ENCODE measurements around the gene PDSS2. TPM values are rescaled to one million over a fixed set of nuclear protein-coding genes. Genes with fewer than 3 reads are reported as not detected.
A peak's percentile ranks its signal among the peaks of the same experiment; 100 is the strongest.

PDSS2 gene
- polyA plus RNA-seq, 4 donors: 6.5 to 14.8 (median 11.6) TPM

DNA sequence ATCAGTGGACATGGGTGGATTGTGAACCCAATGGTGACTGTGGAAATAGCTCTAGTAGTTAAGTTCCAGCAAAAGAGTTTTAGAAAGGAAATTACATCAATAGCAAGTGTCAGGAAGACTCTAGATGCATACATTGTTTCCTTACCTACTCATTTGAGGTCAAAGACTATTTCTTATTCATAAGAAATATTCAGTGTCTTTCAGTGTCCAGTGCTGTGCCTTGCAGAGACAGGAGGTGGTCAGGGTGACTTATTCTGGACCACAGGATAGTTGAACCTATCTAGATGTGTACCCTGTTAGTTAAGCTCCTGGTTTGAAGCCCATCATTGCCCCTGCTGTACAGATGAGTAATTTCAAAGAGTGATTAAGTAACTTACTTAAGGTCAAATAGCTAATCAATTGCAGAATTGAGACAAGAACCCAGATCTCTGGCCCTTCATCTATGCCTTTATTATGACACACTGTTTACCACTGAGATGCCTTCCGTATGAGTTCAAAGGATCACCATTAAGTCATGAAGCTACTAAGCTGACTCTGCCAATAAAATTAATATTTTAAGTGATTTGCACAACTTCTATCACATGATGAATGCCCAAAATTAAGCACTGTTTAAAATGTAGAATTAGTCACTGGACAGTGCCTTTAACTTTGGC is 136.1 kb downstream of the PDSS2 start:
- peaks cover 0 to 2% (median 0%) of the 10 kb centered on the region in 3 donors for H3K36me3 ChIP-seq (ENCODE audit: control insufficient read depth in 3 of 3, insufficient read depth in 2 of 3, low read depth in 1 of 3, low read length in 3 of 3)
- DNase-seq (no peak), FAIRE-seq (no peak)
- WGBS, 3 donors: 74 to 81% (median 75%) methylated on average over 1 of the region's 1 CpG
- H3K4me3 ChIP-seq (ENCODE audit: low read depth in 1 of 3, low read length in 3 of 3): no peak overlapping the region
- H3K9me3 ChIP-seq (ENCODE audit: control insufficient read depth in 2 of 2, insufficient read depth in 1 of 2, low read depth in 1 of 2, low read length in 1 of 2): no peaks in the 10 kb centered on the region
- no peaks in the 10 kb centered on the region for H3K4me1 ChIP-seq (ENCODE audit: control insufficient read depth in 3 of 3, insufficient read depth in 2 of 3, low read depth in 1 of 3, low read length in 2 of 3)
- no peaks in the 10 kb centered on the region for H3K27me3 ChIP-seq (ENCODE audit: control insufficient read depth in 3 of 3, insufficient read depth in 3 of 3, low read length in 3 of 3)
- H3K27ac ChIP-seq (ENCODE audit: low read depth in 1 of 3, low read length in 2 of 3): no peak overlapping the region

DNA sequence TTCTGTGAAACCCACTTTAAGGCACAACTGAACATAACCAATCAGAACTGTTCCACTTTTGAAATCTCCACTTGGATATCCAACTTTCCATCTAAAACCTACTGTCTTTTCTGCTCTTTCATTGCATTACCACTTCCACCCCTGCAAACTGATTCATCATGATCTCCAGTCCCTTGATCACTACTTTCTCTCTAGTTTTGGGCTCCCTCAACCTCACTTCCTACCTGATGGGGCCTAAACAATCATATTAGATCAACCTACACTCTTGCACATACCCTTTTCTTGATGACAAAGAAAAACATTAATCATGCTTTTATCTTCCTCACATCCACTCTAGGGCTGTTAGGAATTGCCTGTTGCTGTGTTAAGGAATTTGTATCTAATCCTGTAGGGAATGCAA is 137.6 kb downstream of the PDSS2 start:
- H3K4me3 ChIP-seq (ENCODE audit: low read depth in 1 of 3, low read length in 3 of 3): no peak overlapping the region
- DNase-seq (no peak), FAIRE-seq (no peak)
- H3K9me3 ChIP-seq (ENCODE audit: control insufficient read depth in 2 of 2, insufficient read depth in 1 of 2, low read depth in 1 of 2, low read length in 1 of 2): no peaks in the 10 kb centered on the region
- H3K27me3 ChIP-seq (ENCODE audit: control insufficient read depth in 3 of 3, insufficient read depth in 3 of 3, low read length in 3 of 3): no peaks in the 10 kb centered on the region
- H3K4me1 ChIP-seq (ENCODE audit: control insufficient read depth in 3 of 3, insufficient read depth in 2 of 3, low read depth in 1 of 3, low read length in 2 of 3): no peaks in the 10 kb centered on the region
- H3K27ac ChIP-seq (ENCODE audit: low read depth in 1 of 3, low read length in 2 of 3): no peak overlapping the region
- peaks cover 0 to 2% (median 0%) of the 10 kb centered on the region in 3 donors for H3K36me3 ChIP-seq (ENCODE audit: control insufficient read depth in 3 of 3, insufficient read depth in 2 of 3, low read depth in 1 of 3, low read length in 3 of 3)

DNA sequence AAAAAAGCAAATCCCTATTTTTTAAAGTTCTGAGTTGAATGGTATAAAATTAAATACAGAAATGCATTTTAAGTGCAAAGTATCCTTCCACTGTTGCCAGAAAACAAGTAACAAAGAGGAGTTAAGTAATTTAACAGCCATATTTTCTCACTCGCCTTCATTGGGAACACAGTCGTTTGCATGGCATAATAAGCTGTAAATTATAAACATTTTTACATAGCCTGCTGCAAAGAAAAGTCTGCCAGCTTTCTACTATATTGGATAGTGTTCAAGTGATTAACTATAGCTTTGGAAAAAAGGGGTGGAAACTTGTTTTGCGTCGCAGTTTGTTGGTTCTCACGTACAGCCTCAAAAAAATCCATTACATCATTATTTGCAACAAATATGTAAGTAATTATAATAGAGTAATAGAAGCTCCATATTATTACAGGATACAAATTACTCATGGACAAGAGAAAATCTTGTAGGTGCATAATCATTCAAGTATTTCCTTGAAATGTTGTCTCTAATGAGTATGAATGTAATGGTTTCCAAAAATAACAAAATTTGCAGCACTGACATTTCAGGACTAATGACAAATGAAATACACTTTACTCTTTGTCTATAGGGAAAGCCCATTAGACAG is 139.3 kb downstream of the PDSS2 start:
- Histone ChIP-seq H3K4me1 (ENCODE audit: control insufficient read depth in 3 of 3, insufficient read depth in 2 of 3, low read depth in 1 of 3, low read length in 2 of 3) (no peaks in the 10 kb centered on the region), H3K27ac (ENCODE audit: low read depth in 1 of 3, low read length in 2 of 3) (no peak overlapping the region), H3K4me3 (ENCODE audit: low read depth in 1 of 3, low read length in 3 of 3) (no peak overlapping the region), H3K27me3 (ENCODE audit: control insufficient read depth in 3 of 3, insufficient read depth in 3 of 3, low read length in 3 of 3) (no peaks in the 10 kb centered on the region), H3K9me3 (ENCODE audit: control insufficient read depth in 2 of 2, insufficient read depth in 1 of 2, low read depth in 1 of 2, low read length in 1 of 2) (no peaks in the 10 kb centered on the region), H3K36me3 (ENCODE audit: control insufficient read depth in 3 of 3, insufficient read depth in 2 of 3, low read depth in 1 of 3, low read length in 3 of 3) (no peaks in the 10 kb centered on the region)
- no peak for DNase-seq
- 63 to 89% (median 83%) methylated on average over 5 of the region's 5 CpGs for WGBS, 3 donors
- FAIRE-seq: no peak

DNA sequence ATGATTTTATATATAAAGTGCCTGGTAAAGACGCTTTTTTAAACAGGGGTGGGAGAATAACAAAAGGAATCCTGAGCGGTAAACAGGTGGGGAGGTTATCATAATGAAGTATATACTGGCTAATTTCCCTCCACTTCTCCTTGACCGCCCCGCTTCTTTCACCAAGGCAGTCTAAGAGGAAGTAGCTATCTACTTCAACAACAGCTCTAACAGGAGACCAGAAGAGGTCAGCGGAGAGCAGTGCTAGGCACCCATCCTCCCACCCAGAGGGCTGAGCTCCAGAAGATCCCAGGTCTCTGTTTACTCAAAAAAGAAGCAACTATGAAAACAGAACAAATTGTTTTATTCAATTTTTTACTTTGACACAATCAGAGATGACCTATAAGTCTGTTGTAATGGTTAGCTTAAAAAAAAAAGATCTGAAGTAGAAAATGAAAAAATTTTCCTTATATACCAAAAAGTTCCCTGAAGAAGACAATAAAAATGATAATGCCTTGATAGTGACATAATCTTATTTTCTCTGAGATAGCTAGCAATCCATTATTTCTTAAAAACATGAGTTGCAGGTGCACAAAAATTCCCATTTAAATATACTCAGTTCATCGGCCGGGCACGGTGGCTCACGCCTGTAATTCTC is 141.1 kb downstream of the PDSS2 start:
- DNase-seq (peak; percentile 60 to 65), FAIRE-seq (no peak)
- Histone ChIP-seq H3K4me1 (ENCODE audit: control insufficient read depth in 3 of 3, insufficient read depth in 2 of 3, low read depth in 1 of 3, low read length in 2 of 3) (no peaks in the 10 kb centered on the region), H3K27me3 (ENCODE audit: control insufficient read depth in 3 of 3, insufficient read depth in 3 of 3, low read length in 3 of 3) (no peaks in the 10 kb centered on the region), H3K4me3 (ENCODE audit: low read depth in 1 of 3, low read length in 3 of 3) (no peak overlapping the region), H3K36me3 (ENCODE audit: control insufficient read depth in 3 of 3, insufficient read depth in 2 of 3, low read depth in 1 of 3, low read length in 3 of 3) (peaks cover 0 to 2% (median 0%) of the 10 kb centered on the region in 3 donors), H3K27ac (ENCODE audit: low read depth in 1 of 3, low read length in 2 of 3) (no peak overlapping the region), H3K9me3 (ENCODE audit: control insufficient read depth in 2 of 2, insufficient read depth in 1 of 2, low read depth in 1 of 2, low read length in 1 of 2) (no peaks in the 10 kb centered on the region)
- WGBS, 3 donors: 53 to 60% (median 57%) methylated on average over 9 of the region's 9 CpGs

DNA sequence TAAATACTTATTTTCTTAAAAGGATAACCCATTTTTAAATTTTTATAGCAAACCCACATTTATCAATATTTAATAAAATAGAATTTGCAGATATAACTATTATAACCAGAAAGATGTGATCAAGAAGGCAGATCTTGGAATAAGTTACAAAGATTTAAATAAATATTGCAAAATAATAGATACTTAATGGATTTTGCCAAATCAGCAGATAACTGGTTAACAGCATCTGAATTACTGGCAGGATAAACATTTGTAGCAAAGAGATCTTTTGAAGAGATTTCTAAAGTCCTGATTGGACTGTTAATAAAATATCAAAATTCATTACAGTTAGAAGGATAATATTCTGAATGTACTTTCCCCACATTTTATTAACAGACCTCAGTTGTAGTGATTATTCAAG is 144.2 kb downstream of the PDSS2 start:
- DNase-seq (no peak), FAIRE-seq (no peak)
- H3K36me3 ChIP-seq (ENCODE audit: control insufficient read depth in 3 of 3, insufficient read depth in 2 of 3, low read depth in 1 of 3, low read length in 3 of 3): peaks cover 0 to 2% (median 0%) of the 10 kb centered on the region in 3 donors
- H3K4me3 ChIP-seq (ENCODE audit: low read depth in 1 of 3, low read length in 3 of 3): no peak overlapping the region
- no peaks in the 10 kb centered on the region for H3K27me3 ChIP-seq (ENCODE audit: control insufficient read depth in 3 of 3, insufficient read depth in 3 of 3, low read length in 3 of 3)
- no peak overlapping the region for H3K27ac ChIP-seq (ENCODE audit: low read depth in 1 of 3, low read length in 2 of 3)
- no peaks in the 10 kb centered on the region for H3K9me3 ChIP-seq (ENCODE audit: control insufficient read depth in 2 of 2, insufficient read depth in 1 of 2, low read depth in 1 of 2, low read length in 1 of 2)
- no peaks in the 10 kb centered on the region for H3K4me1 ChIP-seq (ENCODE audit: control insufficient read depth in 3 of 3, insufficient read depth in 2 of 3, low read depth in 1 of 3, low read length in 2 of 3)

DNA sequence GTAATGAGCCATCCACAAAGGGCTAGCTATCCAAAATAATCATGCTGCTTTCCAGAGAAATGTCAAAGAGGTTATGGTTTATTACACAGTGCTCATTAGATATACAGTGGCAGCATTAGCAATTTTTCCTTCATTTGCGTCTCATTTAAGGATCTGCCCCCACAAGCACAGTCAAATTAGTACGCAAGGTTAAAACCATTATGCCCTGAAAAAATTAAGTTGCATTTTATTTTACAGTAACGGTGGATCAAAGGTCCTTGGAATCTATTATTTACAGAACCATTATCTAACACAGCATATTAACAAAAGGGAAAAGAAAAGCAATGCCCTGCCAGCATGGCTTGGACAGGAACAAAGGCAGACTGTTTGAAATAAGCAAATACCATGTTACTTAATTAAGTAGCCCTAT is 144.8 kb downstream of the PDSS2 start:
- no peak overlapping the region for H3K27ac ChIP-seq (ENCODE audit: low read depth in 1 of 3, low read length in 2 of 3)
- H3K4me3 ChIP-seq (ENCODE audit: low read depth in 1 of 3, low read length in 3 of 3): no peak overlapping the region
- DNase-seq: no peak
- H3K4me1 ChIP-seq (ENCODE audit: control insufficient read depth in 3 of 3, insufficient read depth in 2 of 3, low read depth in 1 of 3, low read length in 2 of 3): no peaks in the 10 kb centered on the region
- FAIRE-seq: no peak
- H3K36me3 ChIP-seq (ENCODE audit: control insufficient read depth in 3 of 3, insufficient read depth in 2 of 3, low read depth in 1 of 3, low read length in 3 of 3): peaks cover 0 to 2% (median 0%) of the 10 kb centered on the region in 3 donors
- no peaks in the 10 kb centered on the region for H3K27me3 ChIP-seq (ENCODE audit: control insufficient read depth in 3 of 3, insufficient read depth in 3 of 3, low read length in 3 of 3)
- WGBS, 3 donors: 10 to 61% (median 30%) methylated on average over 3 of the region's 3 CpGs
- no peaks in the 10 kb centered on the region for H3K9me3 ChIP-seq (ENCODE audit: control insufficient read depth in 2 of 2, insufficient read depth in 1 of 2, low read depth in 1 of 2, low read length in 1 of 2)

DNA sequence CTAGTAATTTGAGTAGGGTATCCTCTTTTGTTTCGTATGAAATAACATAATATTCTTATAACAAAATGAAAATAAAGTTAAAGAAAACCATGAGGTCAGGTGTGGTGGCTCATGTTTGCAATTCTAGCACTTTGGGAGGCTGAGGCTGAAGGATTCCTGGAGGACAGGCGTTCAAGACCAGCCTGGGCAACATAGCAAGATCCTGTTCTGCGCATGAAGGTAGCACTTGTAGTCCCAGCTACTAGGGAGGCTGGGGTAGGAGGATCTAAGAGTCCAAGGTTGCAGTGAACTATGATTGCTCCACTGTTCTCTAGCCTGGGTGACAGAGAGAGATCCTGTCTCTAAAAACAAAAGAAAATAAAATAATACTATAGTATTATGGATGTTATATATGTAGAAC is 145.6 kb downstream of the PDSS2 start:
- no peak for FAIRE-seq
- Histone ChIP-seq H3K27ac (ENCODE audit: low read depth in 1 of 3, low read length in 2 of 3) (no peak overlapping the region), H3K9me3 (ENCODE audit: control insufficient read depth in 2 of 2, insufficient read depth in 1 of 2, low read depth in 1 of 2, low read length in 1 of 2) (no peaks in the 10 kb centered on the region), H3K27me3 (ENCODE audit: control insufficient read depth in 3 of 3, insufficient read depth in 3 of 3, low read length in 3 of 3) (no peaks in the 10 kb centered on the region), H3K36me3 (ENCODE audit: control insufficient read depth in 3 of 3, insufficient read depth in 2 of 3, low read depth in 1 of 3, low read length in 3 of 3) (peaks cover 0 to 2% (median 0%) of the 10 kb centered on the region in 3 donors), H3K4me1 (ENCODE audit: control insufficient read depth in 3 of 3, insufficient read depth in 2 of 3, low read depth in 1 of 3, low read length in 2 of 3) (no peaks in the 10 kb centered on the region), H3K4me3 (ENCODE audit: low read depth in 1 of 3, low read length in 3 of 3) (no peak overlapping the region)
- DNase-seq: no peak
- 89 to 97% (median 90%) methylated on average over 3 of the region's 3 CpGs for WGBS, 3 donors

DNA sequence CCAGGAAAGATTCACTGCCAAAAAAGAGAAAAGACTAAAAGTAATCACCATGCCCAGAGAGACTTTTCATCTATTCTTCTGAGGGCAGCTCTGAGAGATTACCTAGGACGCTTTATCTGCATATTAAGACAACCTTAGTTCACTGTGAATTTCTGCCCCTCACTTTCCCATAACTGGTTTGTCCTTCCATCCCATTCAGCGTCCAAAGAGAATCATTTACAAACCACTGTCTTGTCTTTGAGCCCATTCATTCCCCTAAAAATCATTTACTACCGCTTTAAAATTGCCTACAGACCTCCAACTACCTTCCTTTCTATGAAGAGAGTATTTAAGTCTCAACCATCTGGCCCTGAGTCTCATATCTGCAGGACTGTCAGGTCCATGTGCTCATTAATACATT is 149.0 kb downstream of the PDSS2 start:
- H3K4me1 ChIP-seq (ENCODE audit: control insufficient read depth in 3 of 3, insufficient read depth in 2 of 3, low read depth in 1 of 3, low read length in 2 of 3): no peaks in the 10 kb centered on the region
- no peak overlapping the region for H3K27ac ChIP-seq (ENCODE audit: low read depth in 1 of 3, low read length in 2 of 3)
- H3K27me3 ChIP-seq (ENCODE audit: control insufficient read depth in 3 of 3, insufficient read depth in 3 of 3, low read length in 3 of 3): no peaks in the 10 kb centered on the region
- H3K9me3 ChIP-seq (ENCODE audit: control insufficient read depth in 2 of 2, insufficient read depth in 1 of 2, low read depth in 1 of 2, low read length in 1 of 2): no peaks in the 10 kb centered on the region
- no peak for DNase-seq
- no peak for FAIRE-seq
- peaks cover 0 to 5% (median 0%) of the 10 kb centered on the region in 3 donors for H3K36me3 ChIP-seq (ENCODE audit: control insufficient read depth in 3 of 3, insufficient read depth in 2 of 3, low read depth in 1 of 3, low read length in 3 of 3)
- H3K4me3 ChIP-seq (ENCODE audit: low read depth in 1 of 3, low read length in 3 of 3): no peak overlapping the region
- WGBS, 3 donors: 93 to 98% (median 97%) methylated on average over 3 of the region's 3 CpGs

Data from small intestine (tissue), 7 donors.